ENCODE data around the gene MAPKAPK2. TPM values are rescaled to one million over a fixed set of nuclear protein-coding genes. Genes with fewer than 3 reads are reported as not detected.
A peak's percentile ranks its signal among the peaks of the same experiment; 100 is the strongest.

MAPKAPK2 gene
- total RNA-seq, 1 donor from 2014 or later: 62.4 TPM

GRCh38 chr1:206691604-206692003 lies 6.9 kb downstream of the MAPKAPK2 start:
- H3K36me3 Mint-ChIP-seq (ENCODE audit: unreplicated experiment): peaks cover 2% of the 10 kb centered on the region

DNA sequence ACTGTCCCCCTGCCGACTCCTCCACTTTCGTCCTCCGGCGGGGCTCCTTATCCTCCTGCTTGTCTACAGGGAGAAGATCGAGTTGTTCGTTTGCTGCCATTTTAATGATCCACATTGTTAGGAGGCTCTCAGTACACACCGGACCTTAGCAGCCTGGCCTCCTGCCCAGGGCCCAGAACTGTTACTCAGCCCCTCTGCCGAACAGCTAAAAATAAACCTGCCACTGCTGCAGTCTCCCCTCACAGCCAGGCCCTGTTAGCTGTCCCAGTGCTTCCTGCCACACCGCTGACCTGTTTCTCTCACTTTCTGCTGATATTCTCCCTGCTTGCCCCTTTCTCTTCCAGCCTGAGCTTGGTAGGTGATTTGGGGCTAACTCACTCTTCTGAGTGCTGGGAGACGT lies 8.3 kb downstream of the MAPKAPK2 start:
- TF ChIP-seq, protein P1, sequence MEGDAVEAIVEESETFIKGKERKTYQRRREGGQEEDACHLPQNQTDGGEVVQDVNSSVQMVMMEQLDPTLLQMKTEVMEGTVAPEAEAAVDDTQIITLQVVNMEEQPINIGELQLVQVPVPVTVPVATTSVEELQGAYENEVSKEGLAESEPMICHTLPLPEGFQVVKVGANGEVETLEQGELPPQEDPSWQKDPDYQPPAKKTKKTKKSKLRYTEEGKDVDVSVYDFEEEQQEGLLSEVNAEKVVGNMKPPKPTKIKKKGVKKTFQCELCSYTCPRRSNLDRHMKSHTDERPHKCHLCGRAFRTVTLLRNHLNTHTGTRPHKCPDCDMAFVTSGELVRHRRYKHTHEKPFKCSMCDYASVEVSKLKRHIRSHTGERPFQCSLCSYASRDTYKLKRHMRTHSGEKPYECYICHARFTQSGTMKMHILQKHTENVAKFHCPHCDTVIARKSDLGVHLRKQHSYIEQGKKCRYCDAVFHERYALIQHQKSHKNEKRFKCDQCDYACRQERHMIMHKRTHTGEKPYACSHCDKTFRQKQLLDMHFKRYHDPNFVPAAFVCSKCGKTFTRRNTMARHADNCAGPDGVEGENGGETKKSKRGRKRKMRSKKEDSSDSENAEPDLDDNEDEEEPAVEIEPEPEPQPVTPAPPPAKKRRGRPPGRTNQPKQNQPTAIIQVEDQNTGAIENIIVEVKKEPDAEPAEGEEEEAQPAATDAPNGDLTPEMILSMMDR (IDR thresholded peaks at IDR 0.05): no peak
- Mint-ChIP-seq H3K9me3 (ENCODE audit: unreplicated experiment) (no peaks in the 10 kb centered on the region), H3K36me3 (ENCODE audit: unreplicated experiment) (peaks cover 5% of the 10 kb centered on the region), H3K27ac (ENCODE audit: unreplicated experiment) (peak overlapping the region; percentile 33), H3K4me1 (ENCODE audit: unreplicated experiment) (peaks cover 67% of the 10 kb centered on the region), H3K4me3 (ENCODE audit: unreplicated experiment) (peak overlapping the region; percentile 42), H3K27me3 (ENCODE audit: unreplicated experiment) (no peaks in the 10 kb centered on the region)
- no peak for DNase-seq (ENCODE audit: extremely low spot score, unreplicated experiment)

More at GRCh38 chr1:206691604-206692003, 6.9 kb downstream of the MAPKAPK2 start:
- no peak for DNase-seq (ENCODE audit: extremely low spot score, unreplicated experiment)
- no peak overlapping the region for H3K4me3 Mint-ChIP-seq (ENCODE audit: unreplicated experiment)
- no peaks in the 10 kb centered on the region for H3K27me3 Mint-ChIP-seq (ENCODE audit: unreplicated experiment)
- TF ChIP-seq, protein P1 (IDR thresholded peaks at IDR 0.05): no peak
- H3K27ac Mint-ChIP-seq (ENCODE audit: unreplicated experiment): no peak overlapping the region
- peaks cover 77% of the 10 kb centered on the region for H3K4me1 Mint-ChIP-seq (ENCODE audit: unreplicated experiment)
- no peaks in the 10 kb centered on the region for H3K9me3 Mint-ChIP-seq (ENCODE audit: unreplicated experiment)

- Mint-ChIP-seq H3K4me1 (ENCODE audit: unreplicated experiment) (peaks cover 63% of the 10 kb centered on the region), H3K27ac (ENCODE audit: unreplicated experiment) (peak overlapping the region; percentile 64), H3K36me3 (ENCODE audit: unreplicated experiment) (peaks cover 5% of the 10 kb centered on the region), H3K27me3 (ENCODE audit: unreplicated experiment) (no peaks in the 10 kb centered on the region), H3K9me3 (ENCODE audit: unreplicated experiment) (no peaks in the 10 kb centered on the region), H3K4me3 (ENCODE audit: unreplicated experiment) (no peak overlapping the region)
- TF ChIP-seq, protein P1 (IDR thresholded peaks at IDR 0.05): no peak
- DNase-seq (ENCODE audit: extremely low spot score, unreplicated experiment): no peak
Measured at GRCh38 chr1:206693592-206693991, 8.9 kb downstream of the MAPKAPK2 start.

DNA sequence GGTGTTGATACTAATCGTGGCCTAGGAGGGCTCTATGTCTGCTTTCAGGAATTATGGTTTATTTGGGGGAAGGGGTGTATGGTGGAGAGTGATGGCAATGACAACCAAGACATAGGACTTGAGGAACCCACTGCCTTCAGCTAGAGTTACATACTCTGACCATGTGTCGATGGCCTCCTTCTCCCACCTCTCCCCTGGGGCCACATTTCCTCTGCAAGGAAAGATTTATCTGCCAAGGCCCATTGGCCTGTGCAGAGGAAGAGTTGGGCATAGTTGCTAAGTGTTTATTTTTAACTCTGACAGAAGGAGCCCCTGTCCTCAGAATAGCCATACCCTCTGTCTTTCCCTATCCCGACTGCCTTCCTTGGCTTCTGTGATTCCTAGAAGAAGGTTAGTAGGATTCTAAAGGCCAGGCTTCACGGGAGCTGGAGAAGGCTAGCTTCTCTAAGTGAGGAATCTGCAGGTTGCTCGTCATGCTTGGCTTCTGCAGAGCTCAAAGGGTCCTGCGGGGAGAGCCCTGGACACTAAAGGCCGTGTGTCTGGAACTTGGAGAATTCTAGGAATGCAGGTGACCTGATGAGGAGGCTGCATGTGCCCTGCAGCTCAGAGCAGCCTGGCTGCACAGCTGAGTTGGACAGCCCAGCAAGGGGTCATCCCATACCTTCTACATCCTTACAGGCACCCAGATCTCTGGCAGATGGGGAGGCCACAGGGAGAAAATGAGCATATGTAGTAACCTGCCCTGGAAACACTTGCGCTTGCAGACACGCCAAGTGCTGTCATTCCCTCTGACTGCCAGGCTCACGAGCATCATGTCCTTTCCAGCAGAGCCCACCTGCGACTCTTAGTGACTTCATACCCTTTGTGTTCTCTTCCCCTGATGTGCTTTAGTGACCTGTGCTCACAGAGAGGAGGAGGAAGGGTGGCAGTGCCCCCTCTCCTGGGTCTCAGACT lies 9.7 kb downstream of the MAPKAPK2 start:
- Mint-ChIP-seq H3K27ac (ENCODE audit: unreplicated experiment) (no peak overlapping the region), H3K27me3 (ENCODE audit: unreplicated experiment) (no peaks in the 10 kb centered on the region), H3K4me3 (ENCODE audit: unreplicated experiment) (no peak overlapping the region), H3K9me3 (ENCODE audit: unreplicated experiment) (no peaks in the 10 kb centered on the region), H3K36me3 (ENCODE audit: unreplicated experiment) (peaks cover 5% of the 10 kb centered on the region), H3K4me1 (ENCODE audit: unreplicated experiment) (peaks cover 61% of the 10 kb centered on the region)
- DNase-seq (ENCODE audit: extremely low spot score, unreplicated experiment): no peak
- TF ChIP-seq, protein P1 (IDR thresholded peaks at IDR 0.05): no peak

GRCh38 chr1:206695733-206696132 lies 11.0 kb downstream of the MAPKAPK2 start:
- Mint-ChIP-seq H3K4me1 (ENCODE audit: unreplicated experiment) (peaks cover 59% of the 10 kb centered on the region), H3K36me3 (ENCODE audit: unreplicated experiment) (peaks cover 5% of the 10 kb centered on the region), H3K9me3 (ENCODE audit: unreplicated experiment) (no peaks in the 10 kb centered on the region), H3K27me3 (ENCODE audit: unreplicated experiment) (no peaks in the 10 kb centered on the region), H3K4me3 (ENCODE audit: unreplicated experiment) (no peak overlapping the region), H3K27ac (ENCODE audit: unreplicated experiment) (no peak overlapping the region)
- DNase-seq (ENCODE audit: extremely low spot score, unreplicated experiment): no peak
- TF ChIP-seq, protein P1 (IDR thresholded peaks at IDR 0.05): no peak
